MV-4-11 (cell line): Measurements from ENCODE around the gene SNED1.

Experiments used
- DNase-seq: peaks from one replicate; lab custom pipeline; 2025; lab: John Stamatoyannopoulos, UW

SNED1 gene

GRCh38 chr2:241048149-241048948 is 49.9 kb downstream of the SNED1 start:
- DNase-seq = no peak

GRCh38 chr2:241048949-241049343 is 50.5 kb downstream of the SNED1 start:
- no peak for DNase-seq

DNA sequence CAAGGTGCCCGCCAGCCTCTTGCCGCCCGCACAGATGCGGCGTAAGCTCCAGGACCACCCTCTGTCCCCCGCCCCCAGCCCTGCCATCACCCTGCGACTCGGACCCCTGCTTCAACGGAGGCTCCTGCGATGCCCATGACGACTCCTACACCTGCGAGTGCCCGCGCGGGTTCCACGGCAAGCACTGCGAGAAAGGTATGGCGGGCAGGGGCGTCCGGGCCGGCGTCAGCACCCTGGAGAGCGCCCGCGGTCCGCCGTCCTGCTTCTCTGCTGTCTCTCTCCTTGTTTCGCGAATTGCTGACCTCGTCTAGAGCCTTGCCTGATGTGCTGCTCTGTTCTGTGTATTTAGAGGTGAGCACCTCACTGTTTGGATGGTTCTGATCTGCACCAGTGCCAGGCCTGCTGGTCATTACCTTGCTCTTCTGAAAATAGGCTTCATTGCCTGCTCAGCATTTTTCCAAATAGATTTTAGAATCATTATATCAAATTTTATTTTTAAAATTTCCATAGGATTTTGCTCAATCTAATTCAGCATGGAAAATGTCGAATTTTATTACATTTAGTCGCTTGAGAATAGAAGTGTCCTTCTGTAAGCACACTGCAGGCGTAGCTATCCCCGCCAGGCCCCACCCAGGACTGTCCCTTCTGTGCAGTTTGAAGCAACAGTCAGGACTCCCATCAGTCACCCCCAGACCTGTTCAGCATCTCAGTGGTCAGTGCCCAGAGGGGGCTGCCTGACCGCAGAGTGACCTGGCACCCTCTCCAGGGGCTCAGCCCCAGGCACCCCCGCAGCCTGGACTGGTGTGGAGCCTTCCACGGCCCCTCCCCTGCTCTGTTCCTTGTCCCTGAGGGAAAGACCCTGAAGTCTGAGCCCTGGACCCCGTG is 51.6 kb downstream of the SNED1 start:
- no peak for DNase-seq

DNA sequence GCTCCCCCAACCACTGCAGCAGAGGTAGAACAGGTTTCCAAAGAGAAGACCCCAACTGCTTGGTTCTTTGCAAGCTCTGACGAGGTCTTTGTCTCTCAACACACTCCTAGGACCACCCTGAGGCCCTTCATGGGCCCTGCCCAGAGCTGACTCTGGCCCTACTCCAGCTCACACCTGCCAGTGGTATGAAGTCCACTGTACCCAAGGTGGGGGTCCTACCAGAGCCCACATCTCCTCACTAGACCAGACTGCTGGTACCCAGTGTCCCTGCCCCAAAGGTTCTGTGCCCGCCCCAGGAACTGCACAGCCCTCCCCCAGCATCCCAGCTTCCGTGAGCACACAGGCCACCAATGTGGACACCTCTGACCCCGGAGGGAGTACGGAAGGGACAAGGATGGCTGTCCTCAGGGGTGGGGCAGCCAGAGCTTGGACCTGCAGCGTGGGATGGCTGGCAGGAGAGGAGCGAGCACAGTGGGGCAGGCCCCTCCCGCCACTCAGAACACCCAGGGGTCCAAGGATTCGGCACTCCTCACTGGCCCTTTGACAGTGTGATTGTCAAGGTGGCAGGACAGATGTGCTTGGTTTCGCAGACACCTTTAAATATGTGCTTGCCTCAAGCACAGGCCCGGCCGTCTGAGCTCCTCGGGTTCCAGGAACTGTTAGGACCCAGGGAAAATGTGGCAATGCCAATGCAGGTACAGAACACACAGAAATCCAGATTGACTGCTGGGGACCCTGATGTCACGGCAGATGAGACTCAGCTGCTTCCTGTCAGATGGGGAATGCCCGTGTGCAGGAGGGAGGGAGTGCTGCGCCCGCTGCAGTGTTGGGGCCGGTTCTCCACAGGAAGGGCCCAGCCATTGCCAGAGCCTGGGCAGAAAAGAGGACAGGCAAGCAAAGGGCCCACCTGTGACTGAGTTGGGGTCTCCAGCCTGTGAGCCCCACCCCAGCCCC is 52.5 kb downstream of the SNED1 start:
- DNase-seq = no peak

DNA sequence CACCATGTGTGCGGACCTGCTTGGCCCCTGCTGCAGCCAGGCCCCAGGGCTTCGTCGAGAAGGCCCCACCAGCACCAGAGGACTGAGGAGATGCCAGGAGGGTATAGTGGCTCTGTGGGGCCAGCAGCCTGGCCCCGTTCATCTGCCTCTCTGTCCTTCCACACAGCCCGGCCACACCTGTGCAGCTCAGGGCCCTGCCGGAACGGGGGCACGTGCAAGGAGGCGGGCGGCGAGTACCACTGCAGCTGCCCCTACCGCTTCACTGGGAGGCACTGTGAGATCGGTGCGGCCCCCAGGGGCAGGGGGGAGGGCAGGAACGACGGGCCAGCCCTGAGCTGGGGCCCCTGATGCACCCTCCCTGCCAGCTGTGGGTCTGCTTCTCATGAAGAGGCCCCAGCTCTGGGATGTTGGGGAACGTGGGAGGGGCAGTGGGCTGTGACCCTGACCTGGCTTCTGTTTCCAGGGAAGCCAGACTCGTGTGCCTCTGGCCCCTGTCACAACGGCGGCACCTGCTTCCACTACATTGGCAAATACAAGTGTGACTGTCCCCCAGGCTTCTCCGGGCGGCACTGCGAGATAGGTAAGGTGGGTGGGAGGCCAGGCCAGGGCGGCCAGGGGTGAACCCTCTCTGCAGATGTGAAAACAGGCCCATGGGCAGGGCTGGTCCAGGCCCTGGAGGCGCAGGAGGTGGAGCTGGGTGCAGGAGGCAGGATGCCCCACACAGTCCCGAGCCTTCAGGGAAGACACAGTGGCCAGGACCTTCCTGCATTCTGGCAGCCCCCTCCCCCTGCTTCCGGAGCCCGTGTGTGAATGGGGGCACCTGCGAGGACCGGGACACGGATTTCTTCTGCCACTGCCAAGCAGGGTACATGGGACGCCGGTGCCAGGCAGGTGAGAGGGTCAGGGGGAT is 53.4 kb downstream of the SNED1 start:
- DNase-seq = no peak

- DNase-seq = no peak
Observed at GRCh38 chr2:241052677-241053360, 54.4 kb downstream of the SNED1 start.

- no peak for DNase-seq
Observed at GRCh38 chr2:241053576-241054251, 55.3 kb downstream of the SNED1 start.

DNA sequence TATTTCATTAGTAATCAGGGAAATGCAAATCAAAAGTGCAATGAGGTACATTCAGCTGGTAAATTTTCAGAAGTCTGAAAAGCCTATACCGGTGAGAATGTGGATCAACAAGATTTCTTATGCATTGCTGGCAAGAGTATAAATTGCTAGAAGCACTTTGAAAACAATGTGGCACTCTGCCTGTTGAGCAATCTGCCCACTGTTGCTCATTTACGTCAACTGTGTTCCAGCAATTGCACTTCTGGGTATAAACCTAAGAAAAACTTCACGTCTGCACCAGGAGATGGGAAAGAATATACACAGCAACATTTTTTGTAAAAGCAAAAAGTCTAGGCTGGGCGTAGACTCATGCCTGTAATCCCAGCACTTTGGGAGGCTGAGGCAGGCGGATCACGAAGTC is 62.9 kb downstream of the SNED1 start:
- peak; percentile 4 for DNase-seq

DNA sequence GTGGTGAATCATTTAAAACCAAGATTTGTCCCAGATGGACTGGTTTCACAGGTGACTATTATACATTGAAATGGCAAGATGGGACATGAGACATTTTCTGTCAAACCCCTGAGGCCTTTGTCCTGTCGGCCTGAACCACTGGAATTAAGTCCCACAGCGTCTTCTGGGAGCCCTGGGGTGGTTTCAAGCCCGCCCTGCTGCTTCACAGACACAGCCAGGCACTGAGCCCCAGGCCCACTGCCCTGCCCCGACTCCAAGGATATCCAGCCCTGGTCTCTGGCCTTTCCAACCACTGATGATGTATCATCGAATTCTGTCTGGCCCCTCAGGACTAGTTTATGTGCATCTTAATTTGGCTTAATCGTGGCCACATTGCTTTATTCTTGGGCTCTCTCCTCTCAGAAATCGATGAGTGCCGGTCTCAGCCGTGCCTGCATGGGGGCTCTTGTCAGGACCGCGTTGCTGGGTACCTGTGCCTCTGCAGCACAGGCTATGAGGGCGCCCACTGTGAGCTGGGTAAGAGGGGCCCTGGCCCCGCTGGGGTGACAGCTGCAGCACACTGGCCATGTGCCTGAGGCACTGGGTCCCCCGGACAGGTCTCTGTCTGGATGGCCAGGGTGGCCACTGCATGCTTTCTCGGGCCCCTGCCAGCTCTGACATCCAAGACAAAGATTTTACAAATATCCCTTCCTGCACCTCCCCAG is 64.1 kb downstream of the SNED1 start:
- DNase-seq = no peak

- no peak for DNase-seq
Observed at GRCh38 chr2:241063093-241063551, 64.7 kb downstream of the SNED1 start.

GRCh38 chr2:241063587-241063986 is 65.2 kb downstream of the SNED1 start:
- no peak for DNase-seq

GRCh38 chr2:241064008-241064801 is 65.8 kb downstream of the SNED1 start:
- no peak for DNase-seq

GRCh38 chr2:241064802-241065354 is 66.5 kb downstream of the SNED1 start:
- DNase-seq = no peak

- DNase-seq = no peak
Observed at GRCh38 chr2:241065355-241065803, 67.0 kb downstream of the SNED1 start.

GRCh38 chr2:241066171-241066892 is 67.9 kb downstream of the SNED1 start:
- no peak for DNase-seq

DNA sequence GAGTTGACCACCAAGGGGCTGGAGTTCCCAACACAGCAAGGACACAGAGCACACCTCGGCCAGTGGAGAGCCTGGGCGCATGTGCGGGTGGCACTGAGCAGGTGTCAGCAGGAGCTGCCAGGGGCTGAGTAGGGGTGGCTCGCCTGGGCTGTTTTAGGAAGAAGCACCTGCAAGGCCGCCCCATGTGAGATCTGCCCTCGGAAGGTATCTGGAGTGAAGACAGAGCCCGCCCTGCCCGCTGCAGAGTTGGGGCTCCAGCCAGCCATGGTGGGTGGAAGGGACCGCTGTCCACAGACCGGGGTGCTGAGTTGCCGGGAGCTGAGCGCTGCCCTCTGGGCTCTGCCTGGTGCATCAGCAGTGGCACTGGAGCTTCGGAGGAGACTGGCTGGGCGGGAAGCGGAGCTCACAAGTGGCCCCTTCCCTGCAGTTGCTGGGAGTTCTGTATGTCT is 68.5 kb downstream of the SNED1 start:
- no peak for DNase-seq
